ENCODE results near the gene PCDHA12.
"Not testable (repeated sequence)": the region's sequence is repeated elsewhere in the genome, so short reads cannot be mapped to it uniquely, and the experiment has no call there.

Gene PCDHA12, protein sequence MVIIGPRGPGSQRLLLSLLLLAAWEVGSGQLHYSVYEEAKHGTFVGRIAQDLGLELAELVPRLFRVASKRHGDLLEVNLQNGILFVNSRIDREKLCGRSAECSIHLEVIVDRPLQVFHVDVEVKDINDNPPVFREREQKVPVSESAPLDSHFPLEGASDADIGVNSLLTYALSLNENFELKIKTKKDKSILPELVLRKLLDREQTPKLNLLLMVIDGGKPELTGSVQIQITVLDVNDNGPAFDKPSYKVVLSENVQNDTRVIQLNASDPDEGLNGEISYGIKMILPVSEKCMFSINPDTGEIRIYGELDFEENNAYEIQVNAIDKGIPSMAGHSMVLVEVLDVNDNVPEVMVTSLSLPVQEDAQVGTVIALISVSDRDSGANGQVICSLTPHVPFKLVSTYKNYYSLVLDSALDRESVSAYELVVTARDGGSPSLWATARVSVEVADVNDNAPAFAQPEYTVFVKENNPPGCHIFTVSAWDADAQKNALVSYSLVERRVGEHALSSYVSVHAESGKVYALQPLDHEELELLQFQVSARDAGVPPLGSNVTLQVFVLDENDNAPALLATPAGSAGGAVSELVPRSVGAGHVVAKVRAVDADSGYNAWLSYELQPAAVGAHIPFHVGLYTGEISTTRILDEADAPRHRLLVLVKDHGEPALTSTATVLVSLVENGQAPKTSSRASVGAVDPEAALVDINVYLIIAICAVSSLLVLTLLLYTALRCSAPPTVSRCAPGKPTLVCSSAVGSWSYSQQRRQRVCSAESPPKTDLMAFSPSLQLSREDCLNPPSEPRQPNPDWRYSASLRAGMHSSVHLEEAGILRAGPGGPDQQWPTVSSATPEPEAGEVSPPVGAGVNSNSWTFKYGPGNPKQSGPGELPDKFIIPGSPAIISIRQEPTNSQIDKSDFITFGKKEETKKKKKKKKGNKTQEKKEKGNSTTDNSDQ

DNA sequence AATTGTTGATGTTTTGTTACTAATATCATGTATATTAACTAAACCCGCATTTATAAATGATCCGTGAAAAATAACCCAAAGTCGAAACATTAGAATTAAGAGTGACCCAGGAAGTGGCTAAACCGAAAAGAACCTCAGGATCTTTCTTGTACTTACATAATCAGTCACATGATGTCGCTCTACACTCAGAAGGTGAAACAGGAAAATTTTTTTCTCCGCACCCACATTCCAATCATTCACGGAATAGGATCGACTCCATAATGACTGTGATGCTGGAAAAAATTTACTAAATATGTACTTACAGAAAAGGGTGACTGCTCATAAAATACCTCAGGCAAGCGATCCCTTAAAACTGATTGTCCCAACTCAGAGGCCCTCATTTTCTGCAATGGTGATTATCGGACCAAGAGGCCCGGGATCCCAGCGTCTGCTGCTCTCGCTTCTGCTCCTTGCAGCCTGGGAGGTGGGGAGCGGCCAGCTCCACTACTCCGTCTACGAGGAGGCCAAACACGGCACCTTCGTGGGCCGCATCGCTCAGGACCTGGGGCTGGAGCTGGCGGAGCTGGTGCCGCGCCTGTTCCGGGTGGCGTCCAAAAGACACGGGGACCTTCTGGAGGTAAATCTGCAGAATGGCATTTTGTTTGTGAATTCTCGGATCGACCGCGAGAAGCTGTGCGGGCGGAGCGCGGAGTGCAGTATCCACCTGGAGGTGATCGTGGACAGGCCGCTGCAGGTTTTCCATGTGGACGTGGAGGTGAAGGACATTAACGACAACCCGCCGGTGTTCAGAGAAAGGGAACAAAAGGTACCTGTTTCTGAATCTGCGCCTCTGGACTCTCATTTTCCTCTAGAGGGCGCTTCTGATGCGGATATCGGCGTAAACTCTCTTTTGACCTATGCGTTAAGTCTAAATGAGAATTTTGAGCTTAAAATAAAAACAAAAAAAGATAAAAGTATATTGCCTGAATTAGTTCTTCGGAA, at the start of gene PCDHA12:
Gene PCDHA12, plus strand, starts transcription at position 224 of the 981 bp plus-strand sequence. Its CDS starts 165 bp downstream, at position 389.
- DNase-seq: peak; percentile 0

- DNase-seq: no peak
These were observed 47.3 kb upstream of the PCDHA12 start, which contains the start of gene PCDHA6 for GRCh38 chr5:140827704-140828361. Gene PCDHA6 (plus strand): TSS chr5:140827960. CDS start chr5:140828092, 132 bp downstream.

GRCh38 chr5:140828362-140828737, 46.8 kb upstream of the PCDHA12 start:
- no peak for DNase-seq

DNA sequence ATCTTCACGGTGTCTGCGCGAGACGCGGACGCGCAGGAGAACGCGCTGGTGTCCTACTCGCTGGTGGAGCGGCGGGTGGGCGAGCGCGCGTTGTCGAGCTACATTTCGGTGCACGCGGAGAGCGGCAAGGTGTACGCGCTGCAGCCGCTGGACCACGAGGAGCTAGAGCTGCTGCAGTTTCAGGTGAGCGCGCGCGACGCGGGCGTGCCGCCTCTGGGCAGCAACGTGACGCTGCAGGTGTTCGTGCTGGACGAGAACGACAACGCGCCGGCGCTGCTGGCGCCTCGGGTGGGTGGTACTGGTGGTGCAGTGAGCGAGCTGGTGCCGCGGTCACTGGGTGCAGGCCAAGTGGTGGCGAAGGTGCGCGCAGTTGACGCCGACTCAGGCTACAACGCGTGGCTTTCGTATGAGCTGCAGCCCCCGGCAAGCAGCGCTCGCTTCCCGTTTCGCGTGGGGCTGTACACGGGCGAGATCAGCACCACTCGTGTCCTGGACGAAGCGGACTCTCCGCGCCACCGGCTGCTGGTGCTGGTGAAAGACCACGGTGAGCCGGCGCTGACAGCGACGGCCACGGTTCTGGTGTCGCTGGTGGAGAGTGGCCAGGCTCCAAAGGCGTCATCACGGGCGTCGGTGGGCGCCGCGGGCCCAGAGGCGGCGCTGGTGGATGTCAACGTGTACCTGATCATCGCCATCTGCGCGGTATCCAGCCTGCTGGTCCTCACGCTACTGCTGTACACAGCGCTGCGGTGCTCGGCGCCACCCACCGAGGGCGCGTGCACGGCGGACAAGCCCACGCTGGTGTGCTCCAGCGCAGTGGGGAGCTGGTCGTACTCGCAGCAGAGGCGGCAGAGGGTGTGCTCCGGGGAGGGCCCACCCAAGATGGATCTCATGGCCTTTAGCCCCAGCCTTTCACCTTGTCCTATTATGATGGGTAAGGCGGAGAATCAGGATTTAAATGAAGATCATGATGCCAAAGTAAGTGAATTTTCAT, 45.3 kb upstream of the PCDHA12 start:
- not testable (repeated sequence) for DNase-seq

GRCh38 chr5:140833993-140834392, 41.1 kb upstream of the PCDHA12 start, which contains the start of gene PCDHA7:
Gene PCDHA7 (plus strand): TSS chr5:140834269. CDS start chr5:140834384, 115 bp downstream.
- peak; percentile 1 for DNase-seq

DNA sequence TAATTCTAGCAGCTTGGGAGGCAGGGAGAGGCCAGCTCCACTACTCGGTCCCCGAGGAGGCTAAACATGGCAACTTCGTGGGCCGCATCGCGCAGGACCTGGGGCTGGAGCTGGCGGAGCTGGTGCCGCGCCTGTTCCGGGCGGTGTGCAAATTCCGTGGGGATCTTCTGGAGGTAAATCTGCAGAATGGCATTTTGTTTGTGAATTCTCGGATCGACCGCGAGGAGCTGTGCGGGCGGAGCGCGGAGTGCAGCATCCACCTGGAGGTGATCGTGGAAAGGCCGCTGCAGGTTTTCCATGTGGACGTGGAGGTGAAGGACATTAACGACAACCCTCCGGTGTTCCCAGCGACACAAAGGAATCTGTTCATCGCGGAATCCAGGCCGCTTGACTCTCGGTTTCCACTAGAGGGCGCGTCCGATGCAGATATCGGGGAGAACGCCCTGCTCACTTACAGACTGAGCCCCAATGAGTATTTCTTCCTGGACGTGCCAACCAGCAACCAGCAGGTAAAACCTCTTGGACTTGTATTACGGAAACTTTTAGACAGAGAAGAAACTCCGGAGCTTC, 40.6 kb upstream of the PCDHA12 start:
- DNase-seq: not testable (repeated sequence)

DNA sequence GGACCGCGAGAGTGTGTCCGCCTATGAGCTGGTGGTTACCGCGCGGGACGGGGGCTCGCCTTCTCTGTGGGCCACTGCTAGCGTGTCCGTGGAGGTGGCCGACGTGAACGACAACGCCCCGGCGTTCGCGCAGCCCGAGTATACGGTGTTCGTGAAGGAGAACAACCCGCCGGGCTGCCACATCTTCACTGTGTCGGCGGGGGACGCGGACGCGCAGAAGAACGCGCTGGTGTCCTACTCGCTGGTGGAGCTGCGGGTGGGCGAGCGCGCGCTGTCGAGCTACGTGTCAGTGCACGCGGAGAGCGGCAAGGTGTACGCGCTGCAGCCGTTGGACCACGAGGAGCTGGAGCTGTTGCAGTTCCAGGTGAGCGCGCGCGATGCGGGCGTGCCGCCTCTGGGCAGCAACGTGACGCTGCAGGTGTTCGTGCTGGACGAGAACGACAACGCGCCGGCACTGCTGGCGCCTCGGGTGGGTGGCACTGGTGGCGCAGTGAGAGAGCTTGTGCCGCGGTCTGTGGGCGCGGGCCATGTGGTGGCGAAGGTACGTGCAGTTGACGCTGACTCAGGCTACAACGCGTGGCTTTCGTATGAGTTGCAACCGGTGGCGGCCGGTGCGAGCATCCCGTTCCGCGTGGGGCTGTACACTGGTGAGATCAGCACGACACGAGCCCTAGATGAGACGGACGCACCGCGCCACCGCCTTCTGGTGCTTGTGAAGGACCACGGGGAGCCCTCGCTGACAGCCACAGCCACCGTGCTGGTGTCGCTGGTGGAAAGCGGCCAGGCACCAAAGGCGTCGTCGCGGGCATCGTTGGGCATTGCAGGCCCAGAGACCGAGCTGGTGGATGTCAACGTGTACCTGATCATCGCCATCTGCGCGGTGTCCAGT, 39.2 kb upstream of the PCDHA12 start:
- no peak for DNase-seq

DNA sequence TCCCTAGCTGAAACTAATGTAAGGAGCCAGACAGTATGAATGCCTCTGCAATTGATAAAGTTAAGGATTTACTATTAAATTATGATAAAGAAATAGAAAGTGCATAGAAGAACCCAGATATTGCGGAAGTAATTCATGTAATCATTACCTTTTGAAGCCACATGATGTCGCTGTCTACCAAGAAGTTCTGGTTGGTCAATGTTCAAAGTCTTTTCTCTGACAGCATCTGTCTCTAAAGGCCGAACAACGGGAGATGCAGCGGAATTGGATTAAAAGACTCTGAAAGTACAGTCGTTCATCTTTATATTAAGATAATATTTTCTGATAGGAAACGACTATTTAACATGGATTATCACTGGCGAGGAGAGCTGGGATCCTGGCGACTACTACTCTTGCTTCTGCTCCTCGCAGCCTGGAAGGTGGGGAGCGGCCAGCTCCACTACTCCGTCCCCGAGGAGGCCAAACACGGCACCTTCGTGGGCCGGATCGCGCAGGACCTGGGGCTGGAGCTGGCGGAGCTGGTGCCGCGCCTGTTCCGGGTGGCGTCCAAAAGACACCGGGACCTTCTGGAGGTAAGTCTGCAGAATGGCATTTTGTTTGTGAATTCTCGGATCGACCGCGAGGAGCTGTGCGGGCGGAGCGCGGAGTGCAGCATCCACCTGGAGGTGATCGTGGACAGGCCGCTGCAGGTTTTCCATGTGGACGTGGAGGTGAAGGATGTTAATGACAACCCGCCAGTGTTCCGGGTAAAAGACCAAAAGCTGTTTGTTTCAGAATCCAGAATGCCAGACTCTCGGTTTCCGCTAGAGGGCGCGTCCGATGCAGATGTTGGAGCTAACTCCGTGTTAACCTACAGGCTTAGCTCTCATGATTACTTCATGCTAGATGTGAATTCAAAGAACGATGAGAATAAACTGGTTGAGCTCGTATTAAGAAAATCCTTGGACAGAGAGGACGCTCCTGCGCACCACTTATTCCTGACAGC, 33.8 kb upstream of the PCDHA12 start, which contains the start of gene PCDHA8:
Gene PCDHA8, plus strand, starts transcription at position 210 of the 985 bp plus-strand sequence. Its CDS starts 135 bp downstream, at position 345.
- peak; percentile 58 for DNase-seq

- no peak for DNase-seq
These were observed 32.0 kb upstream of the PCDHA12 start for GRCh38 chr5:140842798-140843733.

DNA sequence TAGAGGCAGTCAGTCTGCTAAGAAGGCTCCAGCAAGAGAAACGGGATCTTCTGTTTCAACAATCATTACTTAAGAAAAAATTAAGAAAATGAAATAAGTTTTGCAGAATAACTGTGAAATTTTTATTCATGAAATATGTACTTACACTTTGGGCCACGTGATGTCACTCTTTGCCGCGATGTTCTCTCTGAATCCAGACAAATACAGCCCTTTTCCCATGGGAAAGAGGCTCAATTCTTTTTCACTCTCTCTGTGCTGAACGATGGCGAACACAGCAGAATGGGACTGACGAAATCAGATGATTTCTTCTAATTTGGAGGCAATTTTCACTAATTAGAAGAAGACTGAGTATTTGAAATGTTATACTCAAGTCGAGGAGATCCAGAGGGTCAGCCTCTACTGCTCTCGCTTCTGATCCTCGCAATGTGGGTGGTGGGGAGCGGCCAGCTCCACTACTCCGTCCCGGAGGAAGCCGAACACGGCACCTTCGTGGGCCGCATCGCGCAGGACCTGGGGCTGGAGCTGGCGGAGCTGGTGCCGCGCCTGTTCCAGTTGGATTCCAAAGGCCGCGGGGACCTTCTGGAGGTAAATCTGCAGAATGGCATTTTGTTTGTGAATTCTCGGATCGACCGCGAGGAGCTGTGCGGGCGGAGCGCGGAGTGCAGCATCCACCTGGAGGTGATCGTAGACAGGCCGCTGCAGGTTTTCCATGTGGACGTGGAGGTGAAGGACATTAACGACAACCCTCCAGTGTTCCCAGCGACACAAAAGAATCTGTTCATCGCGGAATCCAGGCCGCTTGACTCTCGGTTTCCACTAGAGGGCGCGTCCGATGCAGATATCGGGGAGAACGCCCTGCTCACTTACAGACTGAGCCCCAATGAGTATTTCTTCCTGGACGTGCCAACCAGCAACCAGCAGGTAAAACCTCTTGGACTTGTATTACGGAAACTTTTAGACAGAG, 26.7 kb upstream of the PCDHA12 start, which contains the start of gene PCDHA9:
Gene PCDHA9, plus strand, starts transcription at position 244 of the 964 bp plus-strand sequence. Its CDS starts 114 bp downstream, at position 358.
- peak; percentile 1 for DNase-seq

DNA sequence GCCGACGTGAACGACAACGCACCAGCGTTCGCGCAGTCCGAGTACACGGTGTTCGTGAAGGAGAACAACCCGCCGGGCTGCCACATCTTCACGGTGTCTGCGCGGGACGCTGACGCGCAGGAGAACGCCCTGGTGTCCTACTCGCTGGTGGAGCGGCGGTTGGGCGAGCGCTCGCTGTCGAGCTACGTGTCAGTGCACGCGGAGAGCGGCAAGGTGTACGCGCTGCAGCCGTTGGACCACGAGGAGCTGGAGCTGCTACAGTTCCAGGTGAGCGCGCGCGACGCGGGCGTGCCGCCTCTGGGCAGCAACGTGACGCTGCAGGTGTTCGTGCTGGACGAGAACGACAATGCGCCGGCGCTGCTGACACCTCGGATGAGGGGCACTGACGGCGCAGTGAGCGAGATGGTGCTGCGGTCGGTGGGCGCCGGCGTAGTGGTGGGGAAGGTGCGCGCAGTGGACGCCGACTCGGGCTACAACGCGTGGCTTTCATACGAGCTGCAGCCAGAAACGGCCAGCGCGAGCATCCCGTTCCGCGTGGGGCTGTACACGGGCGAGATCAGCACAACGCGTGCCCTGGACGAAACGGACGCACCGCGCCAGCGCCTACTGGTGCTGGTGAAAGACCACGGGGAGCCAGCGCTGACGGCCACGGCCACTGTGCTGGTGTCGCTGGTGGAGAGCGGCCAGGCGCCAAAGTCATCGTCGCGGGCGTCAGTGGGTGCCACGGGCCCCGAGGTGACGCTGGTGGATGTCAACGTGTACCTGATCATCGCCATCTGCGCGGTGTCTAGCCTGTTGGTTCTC, 25.1 kb upstream of the PCDHA12 start:
- DNase-seq: not testable (repeated sequence)

- peak; percentile 20 for DNase-seq
These were observed 19.1 kb upstream of the PCDHA12 start, which contains the start of gene PCDHA10 for GRCh38 chr5:140855772-140856674. Gene PCDHA10 (plus strand): TSS chr5:140855897. CDS start chr5:140856049, 152 bp downstream.
